ENCODE results near the gene WDR5.

DNA sequence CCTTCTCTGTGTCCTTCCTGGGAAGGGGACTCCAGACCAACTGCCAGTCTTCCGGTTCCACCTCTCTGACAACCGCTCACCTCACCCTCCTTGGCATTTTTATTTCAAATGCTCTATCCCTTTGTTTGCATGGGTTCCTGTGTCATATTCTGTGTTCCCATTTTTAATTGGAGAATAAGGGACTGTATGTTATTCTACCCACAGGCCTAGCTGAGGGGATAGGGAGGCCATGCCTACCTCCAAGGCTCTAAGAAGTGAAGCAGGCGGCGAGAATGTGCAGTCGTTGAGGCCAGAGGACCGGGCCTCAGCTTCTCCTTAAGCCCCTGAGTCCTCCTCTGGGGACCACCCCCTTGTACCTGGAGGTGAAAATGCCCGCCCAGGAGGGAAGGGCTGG lies 936 bp upstream of the WDR5 start:
- no peak for TF ChIP-seq EZH2 (IDR thresholded peaks at IDR 0.05; ENCODE audit: insufficient read depth, poor library complexity, severe bottlenecking)
- no peak for TF ChIP-seq EZH2phosphoT487 (IDR thresholded peaks at IDR 0.05; ENCODE audit: insufficient read depth, low read depth)

Measured in GM23248 (cell line).